ENCODE results near the gene TMIGD2.
"Not testable (repeated sequence)": the region's sequence is repeated elsewhere in the genome, so short reads cannot be mapped to it uniquely, and the experiment has no call there.

Gene TMIGD2

DNA sequence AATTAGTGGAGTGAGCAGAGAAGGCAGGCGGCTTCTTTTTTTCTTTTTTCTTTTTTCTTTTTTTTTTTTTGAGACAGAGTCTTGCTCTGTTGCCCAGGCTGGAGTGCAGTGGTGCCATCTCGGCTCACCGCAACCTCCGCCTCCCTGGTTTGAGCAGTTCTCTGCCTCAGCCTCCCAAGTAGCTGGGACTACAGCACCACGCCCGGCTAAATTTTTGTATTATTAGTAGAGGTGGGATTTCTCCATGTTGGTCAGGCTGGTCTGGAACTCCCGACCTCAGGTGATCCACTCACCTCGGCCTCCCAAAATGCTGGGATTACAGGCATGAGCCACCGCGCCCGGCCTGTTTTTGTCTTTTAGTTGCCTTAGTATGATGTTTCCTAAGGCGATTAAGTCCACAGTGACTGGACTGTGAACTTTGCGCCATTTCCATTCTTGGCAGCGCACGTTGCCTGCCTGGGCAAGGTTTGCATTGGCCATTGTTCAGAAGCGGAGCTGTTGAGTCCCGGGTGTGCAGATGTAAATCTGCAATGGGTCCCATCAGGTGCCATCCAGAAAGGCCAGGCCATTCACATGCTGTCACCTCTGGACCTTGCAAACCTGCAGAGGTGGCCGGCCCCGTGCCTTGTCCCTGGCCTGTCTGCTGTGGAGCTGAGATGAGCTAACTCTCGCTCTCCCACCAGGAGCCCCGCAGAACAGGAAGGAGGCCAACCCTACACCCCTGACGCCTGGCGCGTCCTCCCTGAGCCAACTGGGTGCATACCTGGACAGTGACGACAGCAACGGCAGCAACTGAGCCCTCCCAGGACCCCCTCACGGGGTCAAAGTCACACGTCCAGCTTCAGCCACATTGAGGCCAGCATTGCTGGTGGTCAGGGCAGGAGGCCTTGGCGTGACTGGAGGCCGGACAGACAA is 34.0 kb downstream of the TMIGD2 start:
- DNase-seq (ENCODE audit: low read depth in 2 of 2, low spot score in 1 of 2) = no peak

DNA sequence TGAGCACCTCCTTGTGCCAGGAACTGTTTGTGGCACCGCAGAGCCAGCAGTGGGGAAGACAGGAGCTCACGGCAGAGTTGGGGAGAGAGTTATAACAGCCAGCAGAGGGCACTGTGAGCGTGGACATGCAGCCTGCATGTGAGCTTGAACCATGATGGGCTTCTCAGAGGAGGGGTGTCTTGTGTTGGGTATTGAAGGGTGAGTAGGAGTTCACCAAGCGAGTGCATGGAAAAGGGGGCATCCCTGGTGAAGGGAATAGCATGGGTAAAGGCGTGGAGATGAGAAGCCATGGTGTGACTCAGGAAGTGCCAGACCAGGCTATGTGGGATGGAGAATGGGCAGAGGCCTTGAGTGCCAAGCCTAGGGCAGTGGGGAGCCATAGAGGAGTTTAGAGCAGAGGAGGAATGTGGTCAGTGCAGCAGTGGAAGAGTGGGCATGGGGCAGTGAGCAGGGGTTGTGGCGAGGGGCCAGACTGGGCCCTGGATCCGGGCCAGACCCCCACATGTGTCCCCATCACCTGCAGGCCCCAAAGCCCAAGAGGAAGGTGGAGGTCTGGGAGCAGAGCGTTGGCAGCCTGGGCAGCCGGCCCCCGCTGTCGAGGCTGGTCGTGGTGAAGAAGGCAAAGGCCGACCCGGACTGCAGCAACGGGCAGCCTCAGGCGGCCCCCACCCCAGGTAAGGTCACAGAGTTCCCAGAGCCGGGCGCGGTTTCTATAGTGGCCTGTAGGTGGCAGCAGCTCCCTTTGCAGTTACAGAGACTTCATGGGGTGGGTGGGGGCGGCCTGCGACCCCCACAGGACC is 34.9 kb downstream of the TMIGD2 start:
- peak; percentile 32 to 43 for DNase-seq (ENCODE audit: low read depth in 2 of 2, low spot score in 1 of 2)

DNA sequence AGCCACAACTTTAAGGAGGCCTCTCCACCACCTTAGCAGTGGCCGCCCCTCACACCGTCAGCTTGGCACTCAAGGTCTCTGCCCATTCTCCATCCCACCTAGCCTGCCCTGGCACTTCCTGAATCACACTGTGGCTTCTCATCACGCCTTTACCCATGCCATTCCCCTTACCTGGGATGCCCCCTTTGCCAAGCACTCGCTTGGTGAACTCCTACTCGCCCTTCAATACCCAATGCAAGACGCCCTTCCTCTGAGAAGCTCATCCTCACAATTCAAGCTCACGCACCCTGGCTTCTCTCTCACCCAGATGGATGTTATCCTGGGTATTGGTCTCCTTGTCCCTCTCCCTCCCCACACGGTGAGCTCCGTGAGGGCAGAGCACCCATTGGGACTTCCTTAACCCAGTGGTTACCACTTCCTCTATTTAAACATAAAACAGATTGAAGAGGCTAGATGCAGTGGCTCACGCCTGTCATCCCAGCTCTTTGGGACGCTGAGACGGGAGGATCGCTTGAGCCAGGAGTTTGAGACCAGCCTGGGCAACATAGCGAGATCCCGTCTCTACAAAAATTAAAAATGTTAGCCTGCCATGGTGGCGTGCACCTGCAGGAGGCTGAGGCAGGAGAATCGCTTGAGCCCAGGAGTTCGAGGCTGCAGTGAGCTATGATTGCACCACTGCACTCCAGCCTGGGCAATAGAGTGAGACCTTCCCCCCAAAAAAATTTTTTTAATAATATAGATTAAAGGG is 35.8 kb downstream of the TMIGD2 start:
- no peak for DNase-seq (ENCODE audit: low read depth in 2 of 2, low spot score in 1 of 2)

- no peak for DNase-seq (ENCODE audit: low read depth in 2 of 2, low spot score in 1 of 2)
Observed at GRCh38 chr19:4264812-4265211, 37.4 kb downstream of the TMIGD2 start.

- DNase-seq (ENCODE audit: low read depth in 2 of 2, low spot score in 1 of 2) = no peak
Observed at GRCh38 chr19:4260613-4261191, 41.5 kb downstream of the TMIGD2 start.

GRCh38 chr19:4258181-4258580 is 44.0 kb downstream of the TMIGD2 start:
- DNase-seq (ENCODE audit: low read depth in 2 of 2, low spot score in 1 of 2) = no peak

DNA sequence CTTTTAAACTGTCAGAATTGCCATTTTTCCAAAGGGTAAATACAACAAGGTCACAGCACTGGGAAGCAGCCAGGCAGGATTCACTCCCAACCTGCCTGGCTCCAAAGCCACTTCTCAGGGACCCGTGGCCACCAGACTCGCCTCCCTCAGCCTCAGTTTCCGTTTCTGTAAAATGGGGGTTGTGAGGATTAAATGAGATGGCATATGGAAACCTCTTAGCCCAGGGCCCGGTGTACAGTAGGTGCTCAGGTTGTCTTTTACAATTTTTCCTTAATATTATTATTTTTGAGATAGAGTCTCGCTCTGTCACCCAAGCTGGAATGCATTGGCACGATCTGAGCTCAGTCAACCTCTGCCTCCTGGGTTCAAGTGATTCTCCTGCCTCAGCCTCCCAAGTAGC is 45.2 kb downstream of the TMIGD2 start:
- no peak for DNase-seq (ENCODE audit: low read depth in 2 of 2, low spot score in 1 of 2)

DNA sequence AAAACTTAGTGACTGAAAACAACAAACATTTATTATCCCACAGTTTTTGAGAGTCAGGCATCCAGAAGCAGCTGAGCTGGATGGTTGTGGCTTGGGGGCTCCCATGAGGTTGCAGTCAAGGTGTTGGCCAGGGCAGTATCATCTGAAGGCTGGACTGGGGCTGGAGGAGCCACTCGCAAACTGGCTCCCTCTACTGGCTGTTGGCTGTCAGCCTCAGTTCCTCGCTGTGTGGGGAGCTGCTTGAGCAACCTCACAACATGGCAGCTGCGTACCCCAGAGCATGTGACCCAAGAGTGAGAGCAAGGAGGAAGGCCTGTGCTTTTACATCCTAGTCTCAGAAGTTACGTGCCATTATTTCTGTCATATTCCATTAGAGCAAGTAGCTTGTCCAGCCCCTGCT is 45.6 kb downstream of the TMIGD2 start:
- DNase-seq (ENCODE audit: low read depth in 2 of 2, low spot score in 1 of 2) = no peak

DNA sequence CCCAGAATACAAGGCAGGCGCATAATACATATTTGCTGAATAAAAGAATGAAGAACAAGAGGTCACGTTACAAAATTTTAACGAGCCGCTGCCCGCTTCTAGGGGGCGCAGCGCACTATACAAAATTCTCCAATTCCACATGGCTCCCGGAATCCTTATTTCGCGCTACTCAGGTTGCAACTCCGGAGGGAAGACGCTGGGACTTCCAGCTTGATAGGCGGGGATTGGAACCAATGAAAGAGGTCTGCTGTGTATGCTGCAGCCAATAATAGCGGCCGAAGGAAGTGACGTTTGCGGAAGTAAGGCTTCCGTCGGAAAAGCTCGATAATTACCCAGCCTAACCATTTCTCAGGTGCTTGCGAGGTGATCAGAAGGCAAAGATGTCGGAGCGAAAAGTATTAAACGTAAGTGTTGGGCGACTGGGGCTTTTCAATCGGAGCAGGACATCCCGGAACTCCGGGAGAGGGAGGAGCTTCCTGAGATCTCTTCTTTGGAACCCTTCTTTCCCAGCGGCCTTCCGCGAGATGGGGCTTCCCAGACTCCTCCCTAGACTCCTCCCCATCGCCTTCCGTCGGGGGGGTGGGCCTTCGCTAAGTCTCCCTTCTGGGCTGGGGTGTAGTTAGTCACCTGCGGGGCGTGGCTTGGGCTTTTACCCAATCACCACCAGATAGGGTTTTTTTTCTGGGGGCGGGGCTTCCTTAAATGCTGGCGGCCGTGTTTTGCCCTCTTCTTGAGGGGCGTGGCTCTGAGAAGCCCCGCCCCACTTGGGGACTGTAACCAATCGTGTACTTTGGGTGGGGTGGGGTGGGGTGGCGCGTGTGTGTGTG is 55.2 kb downstream of the TMIGD2 start, which contains the start of gene YJU2:
Gene YJU2 (plus strand): TSS at position 314 of the 827 bp plus-strand sequence. CDS start 67 bp downstream, at position 381.
- DNase-seq (ENCODE audit: low read depth in 2 of 2, low spot score in 1 of 2) = peak; percentile 95 to 97

GRCh38 chr19:4245938-4246337 is 56.3 kb downstream of the TMIGD2 start:
- DNase-seq (ENCODE audit: low read depth in 2 of 2, low spot score in 1 of 2) = not testable (repeated sequence)

All from stimulated activated CD8-positive, alpha-beta memory T cell treated with anti-CD3 and anti-CD28 coated beads, Interleukin-4, amount 100 ng/mL, for 4 hours (primary cell).